ENCODE data around the gene MCMBP.
"Not testable (repeated sequence)": the region's sequence is repeated elsewhere in the genome, so short reads cannot be mapped to it uniquely, and the experiment has no call there.

Gene MCMBP

GRCh38 chr10:119827430-119827829, 45.2 kb downstream of the MCMBP start:
- no peak for DNase-seq

GRCh38 chr10:119826771-119827170, 45.9 kb downstream of the MCMBP start:
- DNase-seq = no peak

GRCh38 chr10:119824299-119824698, 48.3 kb downstream of the MCMBP start:
- no peak for DNase-seq

GRCh38 chr10:119821182-119821581, 51.5 kb downstream of the MCMBP start:
- DNase-seq = no peak

GRCh38 chr10:119818889-119819270, 53.8 kb downstream of the MCMBP start:
- DNase-seq = no peak

GRCh38 chr10:119817991-119818888, 54.4 kb downstream of the MCMBP start:
- no peak for DNase-seq

GRCh38 chr10:119815671-119816070, 57.0 kb downstream of the MCMBP start:
- DNase-seq = no peak

GRCh38 chr10:119812684-119813083, 60.0 kb downstream of the MCMBP start:
- DNase-seq = peak; percentile 18

- DNase-seq = no peak
These were observed 61.5 kb downstream of the MCMBP start for GRCh38 chr10:119811122-119811521.

GRCh38 chr10:119807960-119808697, 64.5 kb downstream of the MCMBP start:
- DNase-seq = no peak

- DNase-seq = no peak
These were observed 66.1 kb downstream of the MCMBP start for GRCh38 chr10:119806334-119807130.

GRCh38 chr10:119805702-119806230, 66.9 kb downstream of the MCMBP start:
- no peak for DNase-seq

- no peak for DNase-seq
These were observed 69.4 kb downstream of the MCMBP start for GRCh38 chr10:119803264-119803663.

- DNase-seq = no peak
These were observed 70.6 kb downstream of the MCMBP start for GRCh38 chr10:119801998-119802538.

GRCh38 chr10:119801176-119801575, 71.5 kb downstream of the MCMBP start:
- no peak for DNase-seq

GRCh38 chr10:119796039-119796438, 76.6 kb downstream of the MCMBP start:
- no peak for DNase-seq

- not testable (repeated sequence) for DNase-seq
These were observed 77.5 kb downstream of the MCMBP start for GRCh38 chr10:119795101-119795500.

- no peak for DNase-seq
These were observed 86.4 kb downstream of the MCMBP start for GRCh38 chr10:119786117-119786769.

- no peak for DNase-seq
These were observed 88.1 kb downstream of the MCMBP start for GRCh38 chr10:119784340-119785067.

GRCh38 chr10:119783665-119784027, 89.0 kb downstream of the MCMBP start:
- no peak for DNase-seq

- no peak for DNase-seq
These were observed 89.5 kb downstream of the MCMBP start for GRCh38 chr10:119782981-119783664.
